IMR-90 (cell line): Measurements from ENCODE around the gene WBP2NL. TPM values are rescaled to one million over a fixed set of nuclear protein-coding genes. Genes with fewer than 3 reads are reported as not detected.

ENCODE experiments used
- ATAC-seq: fragments of 200-7000 bp; cut with Tn5 transposase; 2 replicates; pipeline ENCODE4 v1.9.1; 2020; ENCODE audit warnings: low read depth, mild to moderate bottlenecking, moderate library complexity
- BruUV-seq: library from RNA; stranded (reverse); fragments of 400-500 nt; replicated peaks from 2 replicates; lab custom pipeline; 2021; lab: Mats Ljungman, UMichigan
- CTCF ChIA-PET: fragments of 300-600 bp; formaldehyde crosslinking; extraction: SDS; loops from one replicate; lab custom pipeline; 2021; ENCODE audit warnings: antibody characterized with exemption; lab: Yijun Ruan, JAX
- POLR2A ChIA-PET: fragments of 300-600 bp; sonication (Branson Sonifier 250); formaldehyde crosslinking; loops from one replicate; lab custom pipeline; 2022; ENCODE audit warnings: antibody characterized with exemption; ENCODE audit not compliant: unreplicated experiment; lab: Charles Lee
- DNase-seq: peaks from one replicate; pipeline ENCODE4 v3.0.0; 2013
- H2AFZ ChIP-seq: replicated peaks from 2 replicates; pipeline ENCODE3; 2013; ENCODE audit warnings: low read length, mild to moderate bottlenecking; ENCODE audit not compliant: poor library complexity
- H2AK5ac ChIP-seq: 2 replicates; pipeline ENCODE4 v1.6.1; 2013; ENCODE audit warnings: low read depth, low read length, inconsistent platforms
- H2AK9ac ChIP-seq: replicated peaks from 2 replicates; pipeline ENCODE3; 2013; ENCODE audit warnings: mild to moderate bottlenecking, low read depth, low read length, moderate library complexity; ENCODE audit not compliant: poor library complexity
- H2BK120ac ChIP-seq: 2 replicates; pipeline ENCODE4 v1.6.1; 2013; ENCODE audit warnings: low read depth, low read length, inconsistent platforms
- H2BK15ac ChIP-seq: 3 replicates; pipeline ENCODE4 v1.6.1; 2013; ENCODE audit warnings: low read depth, low read length, inconsistent platforms
- H2BK20ac ChIP-seq: 2 replicates; pipeline ENCODE4 v1.6.1; 2013; ENCODE audit warnings: low read depth, mild to moderate bottlenecking, inconsistent platforms, low read length, moderate library complexity
- H2BK5ac ChIP-seq: 2 replicates; pipeline ENCODE4 v1.6.1; 2013; ENCODE audit warnings: mild to moderate bottlenecking, low read depth, low read length, inconsistent platforms; ENCODE audit not compliant: poor library complexity, severe bottlenecking
- H3K14ac ChIP-seq: replicated peaks from 2 replicates; pipeline ENCODE4 v1.6.1; 2013; ENCODE audit warnings: low read depth, low read length, inconsistent platforms
- H3K18ac ChIP-seq: 2 replicates; pipeline ENCODE4 v1.6.1; 2013; ENCODE audit warnings: low read depth, low read length, control low read depth
- H3K23ac ChIP-seq: 2 replicates; pipeline ENCODE4 v1.6.1; 2013; ENCODE audit warnings: low read depth, low read length, inconsistent platforms
- H3K27ac ChIP-seq: 2 replicates; pipeline ENCODE4 v1.5.1; 2013; ENCODE audit warnings: mild to moderate bottlenecking, control low read depth, low read length; ENCODE audit not compliant: insufficient read depth
- H3K27me3 ChIP-seq: 2 replicates; pipeline ENCODE4 v1.6.1; 2013; ENCODE audit warnings: low read length; ENCODE audit not compliant: control insufficient read depth, insufficient read depth
- H3K36me3 ChIP-seq: 2 replicates; pipeline ENCODE4 v1.6.1; 2013; ENCODE audit warnings: low read length, mixed read lengths; ENCODE audit not compliant: control insufficient read depth, insufficient read depth
- H3K4ac ChIP-seq: 2 replicates; pipeline ENCODE4 v1.6.1; 2013; ENCODE audit warnings: low read depth, low read length, inconsistent platforms
- H3K4me1 ChIP-seq: 2 replicates; pipeline ENCODE4 v1.6.1; 2013; ENCODE audit warnings: low read length, mixed read lengths; ENCODE audit not compliant: control insufficient read depth, insufficient read depth
- H3K4me2 ChIP-seq: 2 replicates; pipeline ENCODE4 v1.6.1; 2013; ENCODE audit warnings: low read depth, mild to moderate bottlenecking, control low read depth, low read length, moderate library complexity
- H3K4me3 ChIP-seq: 2 replicates; pipeline ENCODE4 v1.5.1; 2013; ENCODE audit warnings: low read depth, mild to moderate bottlenecking, control low read depth, low read length, moderate library complexity; ENCODE audit not compliant: insufficient read depth
- H3K56ac ChIP-seq: 2 replicates; pipeline ENCODE4 v1.6.1; 2013; ENCODE audit warnings: low read length, inconsistent platforms; ENCODE audit not compliant: insufficient read depth; ENCODE audit errors: extremely low read depth
- H3K79me1 ChIP-seq, 2 experiments: 2 replicates each; pipeline ENCODE4 v1.6.1; 2013; ENCODE audit warnings: low read length in 2 of 2, inconsistent platforms in 1 of 2, low read depth in 1 of 2
- H3K9ac ChIP-seq: 2 replicates; pipeline ENCODE4 v1.6.1; 2013; ENCODE audit warnings: low read depth, low read length, control low read depth
- H3K9me1 ChIP-seq: 2 replicates; pipeline ENCODE4 v1.6.1; 2013; ENCODE audit warnings: low read length, inconsistent platforms; ENCODE audit not compliant: insufficient read depth
- H3K9me3 ChIP-seq: 2 replicates; pipeline ENCODE4 v1.6.1; 2013; ENCODE audit warnings: low read length; ENCODE audit not compliant: control insufficient read depth, insufficient read depth
- H4K20me1 ChIP-seq: 2 replicates; pipeline ENCODE4 v1.6.1; 2013; ENCODE audit warnings: low read length, inconsistent platforms; ENCODE audit not compliant: insufficient read depth
- H4K5ac ChIP-seq: 2 replicates; pipeline ENCODE4 v1.6.1; 2013; ENCODE audit warnings: mild to moderate bottlenecking, low read depth, low read length, control low read depth
- H4K8ac ChIP-seq, 2 experiments: 2 replicates each; pipeline ENCODE4 v1.6.1; 2013; ENCODE audit warnings: low read depth in 2 of 2, low read length in 2 of 2, control low read depth in 1 of 2, inconsistent platforms in 1 of 2
- H4K91ac ChIP-seq: 2 replicates; pipeline ENCODE4 v1.6.1; 2013; ENCODE audit warnings: low read depth, low read length, inconsistent platforms; ENCODE audit not compliant: insufficient read depth
- CEBPB ChIP-seq: IDR thresholded peaks from 2 replicates; pipeline ENCODE4 v1.6.1; 2012; ENCODE audit warnings: low read depth, low read length, improper control_type of control experiment
- NFE2L2 ChIP-seq: fragments of 150-350 bp; IDR thresholded peaks from 2 replicates; pipeline ENCODE4 v1.6.1; 2016; ENCODE audit warnings: low read depth, mild to moderate bottlenecking, low read length
- WGBS, 2 experiments: methylation state at CpG; one replicate each; pipeline versions ENCODE4 v1.1.5 to v1.1.7; 2013; ENCODE audit warnings: missing lambda C conversion rate in 2 of 2; ENCODE audit not compliant: insufficient read length in 1 of 2; ENCODE audit errors: extremely low coverage in 2 of 2; 5-methylcytosine and 5-hydroxymethylcytosine counted together
- dilution Hi-C: fragments of 300-500 bp; cut with HindIII; formaldehyde crosslinking; loops from one replicate; pipeline ENCODE4 v1.14.3; 2018; ENCODE audit warnings: low sequenced_read_pairs; ENCODE audit not compliant: unreplicated experiment
- in situ Hi-C: fragments of 300-500 bp; cut with MboI; formaldehyde crosslinking; loops from 3 replicates; pipeline ENCODE4 v1.14.3; 2019; ENCODE audit warnings: low sequenced_read_pairs, inconsistent platforms, mixed read lengths
- intact Hi-C: fragments of 100-400 bp; cut with micrococcal nuclease; formaldehyde crosslinking; loops from 2 replicates; pipeline ENCODE4 v1.10.0; 2022
- polyA plus RNA-seq, 3 experiments: library from polyadenylated mRNA; depleted of rRNA; stranded (reverse); fragments of >200 nt; gene quantifications; 2 replicates each; pipeline ENCODE4 v1.2.3, GENCODE V29; 2012; ENCODE audit warnings: low replicate concordance in 1 of 3
- total RNA-seq: library from RNA; depleted of rRNA; stranded (reverse); fragments of >200 nt; gene quantifications from 2 replicates; pipeline ENCODE4 v1.2.3, GENCODE V29; 2012

Gene WBP2NL
- total and polyA plus RNA-seq, 2 of the 4 experiments (the other 2 are of a cell fraction): not detected

DNA sequence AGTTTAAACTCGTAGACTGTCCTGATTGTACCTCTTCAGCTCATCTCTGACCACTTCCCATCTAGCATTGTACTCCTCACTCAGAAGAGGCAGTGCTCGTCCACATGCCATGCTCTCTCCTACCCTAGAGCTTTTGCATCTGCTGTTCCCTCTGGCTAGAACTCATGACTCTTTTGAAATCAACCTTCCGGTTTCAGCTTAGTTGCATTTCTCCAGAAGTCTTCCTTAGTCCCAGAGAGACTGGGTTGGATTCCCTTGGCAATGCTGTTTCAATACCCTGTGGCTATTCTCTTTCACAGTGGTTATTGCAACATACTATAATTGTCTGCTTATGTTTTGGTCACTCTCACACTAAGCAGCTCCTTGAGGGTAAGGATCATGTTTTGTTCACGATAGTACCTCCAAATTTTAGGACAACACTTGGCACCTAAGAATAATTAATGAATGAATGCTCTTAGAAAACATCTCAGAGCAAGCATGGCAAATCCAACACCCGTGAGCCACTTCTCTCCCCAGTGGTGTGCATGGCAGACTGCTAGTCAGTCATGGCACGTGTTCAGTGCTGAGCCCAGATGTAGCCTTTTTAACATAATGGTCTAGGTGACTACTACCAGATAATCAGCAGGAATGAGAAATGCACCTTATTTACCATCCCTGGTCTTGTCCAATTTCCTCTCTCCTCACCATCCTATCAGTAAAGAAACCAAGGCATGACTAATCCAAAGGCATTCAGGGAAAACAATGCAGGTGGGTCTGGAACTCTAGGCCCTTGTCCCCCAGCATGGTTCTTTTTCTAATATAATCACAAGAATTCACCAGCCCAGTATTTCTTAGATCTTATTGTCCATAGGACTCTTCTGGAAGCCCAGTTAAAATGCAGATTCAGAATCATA lies 14.8 kb upstream of the WBP2NL start:
- Histone ChIP-seq H2BK5ac (no peak overlapping the region), H3K4me1 (no peaks in the 10 kb centered on the region), H3K4ac (no peak overlapping the region), H4K20me1 (no peaks in the 10 kb centered on the region), H3K27me3 (peaks cover 37% of the 10 kb centered on the region), H3K56ac (no peak overlapping the region), H3K4me2 (no peak overlapping the region), H2BK15ac (no peak overlapping the region), H2BK120ac (no peak overlapping the region), H3K27ac (no peak overlapping the region), H3K79me1 (no peaks in the 10 kb centered on the region), H3K14ac (no peak overlapping the region), H3K36me3 (no peaks in the 10 kb centered on the region), H2BK20ac (no peak overlapping the region), H2AFZ (no peak overlapping the region), H4K8ac (no peak overlapping the region), H3K18ac (no peak overlapping the region), H3K4me3 (no peak overlapping the region), H3K9me3 (no peaks in the 10 kb centered on the region), H3K9me1 (no peaks in the 10 kb centered on the region), H4K91ac (no peak overlapping the region), H3K9ac (no peak overlapping the region), H3K23ac (no peak overlapping the region), H4K5ac (no peak overlapping the region), H2AK9ac (no peak overlapping the region), H2AK5ac (no peak overlapping the region)
- CTCF ChIA-PET: interaction anchor here (1.4 kb wide), 1 partner anchor 126 kb away, joined by 4 read pairs; no protein-coding TSS in a partner anchor
- dilution Hi-C loops: no loop called here
- TF ChIP-seq NFE2L2 (no peak), CEBPB (peak; percentile 68)
- in situ Hi-C loops: no loop called here
- ATAC-seq: no peak; the same call in 1 of the 2 replicates
- no peak for DNase-seq
- POLR2A ChIA-PET: no interaction called here
- intact Hi-C loops: no loop called here
- WGBS, 2 experiments: 13% methylated on average over 1 of the region's 6 CpGs; no CpG with 5 or more reads in 1 of the 2 experiments
- no TSS peak for BruUV-seq
